ENCODE results near the gene ZNF701.
"Not testable (repeated sequence)": the region's sequence is repeated elsewhere in the genome, so short reads cannot be mapped to it uniquely, and the experiment has no call there.

ZNF701 gene

GRCh38 chr19:52566588-52566987, 3.5 kb upstream of the ZNF701 start:
- peaks cover 8% of the 10 kb centered on the region; the same call in 1 of the 2 replicates for H3K9me3 ChIP-seq (ENCODE audit: control insufficient read depth, insufficient read depth, low read depth, low read length)
- no peak overlapping the region for H3K9ac ChIP-seq (ENCODE audit: low read length)
- H3K4me1 ChIP-seq (ENCODE audit: control insufficient read depth, insufficient read depth, low read length) = peaks cover 5% of the 10 kb centered on the region; the same call in 1 of the 2 replicates
- peaks cover 24% of the 10 kb centered on the region for H3K36me3 ChIP-seq (ENCODE audit: control insufficient read depth, insufficient read depth, low read length)
- H3K4me3 ChIP-seq (ENCODE audit: low read depth, low read length) = no peak overlapping the region
- no peaks in the 10 kb centered on the region for H3K27me3 ChIP-seq (ENCODE audit: control insufficient read depth, insufficient read depth, low read length)
- no peak overlapping the region for H3K27ac ChIP-seq (ENCODE audit: low read depth, low read length)

GRCh38 chr19:52567921-52568320, 2.2 kb upstream of the ZNF701 start:
- H3K36me3 ChIP-seq (ENCODE audit: control insufficient read depth, insufficient read depth, low read length) = peaks cover 26% of the 10 kb centered on the region
- peaks cover 3% of the 10 kb centered on the region; the same call in 1 of the 2 replicates for H3K9me3 ChIP-seq (ENCODE audit: control insufficient read depth, insufficient read depth, low read depth, low read length)
- no peaks in the 10 kb centered on the region for H3K27me3 ChIP-seq (ENCODE audit: control insufficient read depth, insufficient read depth, low read length)
- H3K4me3 ChIP-seq (ENCODE audit: low read depth, low read length) = no peak overlapping the region
- peaks cover 5% of the 10 kb centered on the region; the same call in 1 of the 2 replicates for H3K4me1 ChIP-seq (ENCODE audit: control insufficient read depth, insufficient read depth, low read length)
- H3K27ac ChIP-seq (ENCODE audit: low read depth, low read length) = no peak overlapping the region
- H3K9ac ChIP-seq (ENCODE audit: low read length) = no peak overlapping the region

GRCh38 chr19:52569638-52569999, 468 bp upstream of the ZNF701 start:
- H3K9ac ChIP-seq (ENCODE audit: low read length) = peak overlapping the region; percentile 82

GRCh38 chr19:52584736-52585440, 14.8 kb downstream of the ZNF701 start:
- Histone ChIP-seq H3K4me3 (ENCODE audit: low read depth, low read length) (peak overlapping the region; percentile 41; the same call in 1 of the 2 replicates), H3K36me3 (ENCODE audit: control insufficient read depth, insufficient read depth, low read length) (peaks cover 93% of the 10 kb centered on the region), H3K9me3 (ENCODE audit: control insufficient read depth, insufficient read depth, low read depth, low read length) (peaks cover 5% of the 10 kb centered on the region; the same call in 1 of the 2 replicates), H3K27ac (ENCODE audit: low read depth, low read length) (no peak overlapping the region), H3K4me1 (ENCODE audit: control insufficient read depth, insufficient read depth, low read length) (peaks cover 3% of the 10 kb centered on the region; the same call in 1 of the 2 replicates), H3K27me3 (ENCODE audit: control insufficient read depth, insufficient read depth, low read length) (no peaks in the 10 kb centered on the region), H3K9ac (ENCODE audit: low read length) (no peak overlapping the region)

More at GRCh38 chr19:52569638-52569999, 468 bp upstream of the ZNF701 start:
- Histone ChIP-seq H3K4me3 (ENCODE audit: low read depth, low read length) (peak overlapping the region; percentile 96), H3K27ac (ENCODE audit: low read depth, low read length) (peak overlapping the region; percentile 69; the same call in 1 of the 2 replicates), H3K36me3 (ENCODE audit: control insufficient read depth, insufficient read depth, low read length) (peaks cover 32% of the 10 kb centered on the region)
- H3K9me3 ChIP-seq (ENCODE audit: control insufficient read depth, insufficient read depth, low read depth, low read length); H3K4me1 ChIP-seq (ENCODE audit: control insufficient read depth, insufficient read depth, low read length); H3K27me3 ChIP-seq (ENCODE audit: control insufficient read depth, insufficient read depth, low read length): not testable (repeated sequence)

- Histone ChIP-seq H3K36me3 (ENCODE audit: control insufficient read depth, insufficient read depth, low read length) (peaks cover 93% of the 10 kb centered on the region), H3K9me3 (ENCODE audit: control insufficient read depth, insufficient read depth, low read depth, low read length) (peaks cover 5% of the 10 kb centered on the region; the same call in 1 of the 2 replicates), H3K4me3 (ENCODE audit: low read depth, low read length) (0 out of 2 replicates have a peak overlapping the region, but pooled peaks have one; percentile 7)
These were observed 15.5 kb downstream of the ZNF701 start for GRCh38 chr19:52585604-52586003.

GRCh38 chr19:52590728-52591127, 20.6 kb downstream of the ZNF701 start:
- Histone ChIP-seq H3K27me3 (ENCODE audit: control insufficient read depth, insufficient read depth, low read length) (no peaks in the 10 kb centered on the region), H3K9ac (ENCODE audit: low read length) (no peak overlapping the region), H3K4me1 (ENCODE audit: control insufficient read depth, insufficient read depth, low read length) (peaks cover under 1% of the 10 kb centered on the region; the same call in 1 of the 2 replicates), H3K36me3 (ENCODE audit: control insufficient read depth, insufficient read depth, low read length) (peaks cover 81% of the 10 kb centered on the region), H3K27ac (ENCODE audit: low read depth, low read length) (no peak overlapping the region), H3K9me3 (ENCODE audit: control insufficient read depth, insufficient read depth, low read depth, low read length) (peaks cover 12% of the 10 kb centered on the region), H3K4me3 (ENCODE audit: low read depth, low read length) (no peak overlapping the region)

More at GRCh38 chr19:52585604-52586003, 15.5 kb downstream of the ZNF701 start:
- H3K27me3 ChIP-seq (ENCODE audit: control insufficient read depth, insufficient read depth, low read length) = no peaks in the 10 kb centered on the region
- H3K27ac ChIP-seq (ENCODE audit: low read depth, low read length) = no peak overlapping the region
- H3K4me1 ChIP-seq (ENCODE audit: control insufficient read depth, insufficient read depth, low read length) = peaks cover 3% of the 10 kb centered on the region; the same call in 1 of the 2 replicates
- no peak overlapping the region for H3K9ac ChIP-seq (ENCODE audit: low read length)

- H3K4me1 ChIP-seq (ENCODE audit: control insufficient read depth, insufficient read depth, low read length) = no peaks in the 10 kb centered on the region
- peaks cover 81% of the 10 kb centered on the region for H3K36me3 ChIP-seq (ENCODE audit: control insufficient read depth, insufficient read depth, low read length)
- H3K9ac ChIP-seq (ENCODE audit: low read length) = no peak overlapping the region
- H3K27me3 ChIP-seq (ENCODE audit: control insufficient read depth, insufficient read depth, low read length) = no peaks in the 10 kb centered on the region
- no peak overlapping the region for H3K4me3 ChIP-seq (ENCODE audit: low read depth, low read length)
- peaks cover 28% of the 10 kb centered on the region for H3K9me3 ChIP-seq (ENCODE audit: control insufficient read depth, insufficient read depth, low read depth, low read length)
- no peak overlapping the region for H3K27ac ChIP-seq (ENCODE audit: low read depth, low read length)
These were observed 22.2 kb downstream of the ZNF701 start for GRCh38 chr19:52592301-52592700.

- not testable (repeated sequence) for H3K9ac ChIP-seq (ENCODE audit: low read length); H3K27me3 ChIP-seq (ENCODE audit: control insufficient read depth, insufficient read depth, low read length); H3K4me1 ChIP-seq (ENCODE audit: control insufficient read depth, insufficient read depth, low read length); H3K27ac ChIP-seq (ENCODE audit: low read depth, low read length); H3K4me3 ChIP-seq (ENCODE audit: low read depth, low read length)
- peaks cover 78% of the 10 kb centered on the region for H3K36me3 ChIP-seq (ENCODE audit: control insufficient read depth, insufficient read depth, low read length)
- peaks cover 33% of the 10 kb centered on the region for H3K9me3 ChIP-seq (ENCODE audit: control insufficient read depth, insufficient read depth, low read depth, low read length)
These were observed 23.4 kb downstream of the ZNF701 start for GRCh38 chr19:52593441-52593840.

- Histone ChIP-seq H3K9me3 (ENCODE audit: control insufficient read depth, insufficient read depth, low read depth, low read length) (peaks cover 27% of the 10 kb centered on the region; the same call in 1 of the 2 replicates), H3K9ac (ENCODE audit: low read length) (no peak overlapping the region), H3K4me1 (ENCODE audit: control insufficient read depth, insufficient read depth, low read length) (peaks cover 5% of the 10 kb centered on the region; the same call in 1 of the 2 replicates), H3K36me3 (ENCODE audit: control insufficient read depth, insufficient read depth, low read length) (peaks cover 42% of the 10 kb centered on the region), H3K4me3 (ENCODE audit: low read depth, low read length) (no peak overlapping the region), H3K27me3 (ENCODE audit: control insufficient read depth, insufficient read depth, low read length) (no peaks in the 10 kb centered on the region), H3K27ac (ENCODE audit: low read depth, low read length) (no peak overlapping the region)
These were observed 29.2 kb downstream of the ZNF701 start for GRCh38 chr19:52599241-52599640.

GRCh38 chr19:52600639-52601024, 30.5 kb downstream of the ZNF701 start:
- H3K36me3 ChIP-seq (ENCODE audit: control insufficient read depth, insufficient read depth, low read length) = peaks cover 35% of the 10 kb centered on the region
- peaks cover 22% of the 10 kb centered on the region; the same call in 1 of the 2 replicates for H3K9me3 ChIP-seq (ENCODE audit: control insufficient read depth, insufficient read depth, low read depth, low read length)
- no peak overlapping the region for H3K27ac ChIP-seq (ENCODE audit: low read depth, low read length)
- H3K4me3 ChIP-seq (ENCODE audit: low read depth, low read length) = peak overlapping the region; percentile 80
- H3K9ac ChIP-seq (ENCODE audit: low read length) = peak overlapping the region; percentile 58
- peaks cover 5% of the 10 kb centered on the region; the same call in 1 of the 2 replicates for H3K4me1 ChIP-seq (ENCODE audit: control insufficient read depth, insufficient read depth, low read length)
- H3K27me3 ChIP-seq (ENCODE audit: control insufficient read depth, insufficient read depth, low read length) = no peaks in the 10 kb centered on the region

Measured in HUES6 (cell line).